H9 (cell line): Measurements from ENCODE around the gene ZMAT3. TPM values are rescaled to one million over a fixed set of nuclear protein-coding genes. Genes with fewer than 3 reads are reported as not detected.

Experiments used
- DNase-seq: peaks from one replicate; pipeline ENCODE4 v3.0.0-alpha.2; 2017
- H2AFZ ChIP-seq: one replicate; pipeline ENCODE4 v1.6.1; 2013; ENCODE audit warnings: mild to moderate bottlenecking, low read length, control low read depth, moderate library complexity
- H2AK5ac ChIP-seq: 2 replicates; pipeline ENCODE4 v1.6.1; 2013; ENCODE audit warnings: low read length, control low read depth, mixed read lengths; ENCODE audit not compliant: insufficient read length
- H2BK120ac ChIP-seq: one replicate; pipeline ENCODE4 v1.6.1; 2013; ENCODE audit warnings: low read depth, mild to moderate bottlenecking, low read length, control low read depth, inconsistent platforms; ENCODE audit not compliant: poor library complexity, severe bottlenecking
- H2BK12ac ChIP-seq: 2 replicates; pipeline ENCODE4 v1.6.1; 2013; ENCODE audit warnings: low read length, control low read depth, mixed read lengths, low read depth; ENCODE audit not compliant: insufficient read length
- H2BK15ac ChIP-seq: 2 replicates; pipeline ENCODE4 v1.6.1; 2013; ENCODE audit warnings: low read depth, low read length, control low read depth
- H2BK20ac ChIP-seq: one replicate; pipeline ENCODE4 v1.6.1; 2013; ENCODE audit warnings: low read depth, mild to moderate bottlenecking, low read length, control low read depth, inconsistent platforms; ENCODE audit not compliant: poor library complexity, severe bottlenecking
- H2BK5ac ChIP-seq: 2 replicates; pipeline ENCODE4 v1.6.1; 2013; ENCODE audit warnings: low read length, control low read depth, mixed read lengths; ENCODE audit not compliant: insufficient read length
- H3K14ac ChIP-seq: 2 replicates; pipeline ENCODE4 v1.6.1; 2013; ENCODE audit warnings: low read length, control low read depth; ENCODE audit not compliant: insufficient read depth
- H3K18ac ChIP-seq: 2 replicates; pipeline ENCODE4 v1.6.1; 2013; ENCODE audit warnings: low read depth, mild to moderate bottlenecking, mixed read lengths, low read length, control low read depth; ENCODE audit not compliant: insufficient read length
- H3K23ac ChIP-seq: 2 replicates; pipeline ENCODE4 v1.6.1; 2013; ENCODE audit warnings: low read length, control low read depth, mixed read lengths, low read depth; ENCODE audit not compliant: insufficient read length
- H3K23me2 ChIP-seq: 2 replicates; pipeline ENCODE4 v1.6.1; 2013; ENCODE audit warnings: low read depth, mild to moderate bottlenecking, mixed read lengths, low read length, control low read depth; ENCODE audit not compliant: insufficient read length, poor library complexity, severe bottlenecking
- H3K27ac ChIP-seq: 2 replicates; pipeline ENCODE4 v1.5.1; 2013; ENCODE audit warnings: low read length, control low read depth, mixed read lengths, low read depth; ENCODE audit not compliant: insufficient read length
- H3K27me3 ChIP-seq: 2 replicates; pipeline ENCODE4 v1.6.1; 2013; ENCODE audit warnings: low read length, control low read depth, inconsistent platforms; ENCODE audit not compliant: insufficient read depth
- H3K4ac ChIP-seq: 2 replicates; pipeline ENCODE4 v1.6.1; 2013; ENCODE audit warnings: low read depth, mild to moderate bottlenecking, control low read depth, inconsistent platforms, low read length, moderate library complexity
- H3K4me1 ChIP-seq: 2 replicates; pipeline ENCODE4 v1.6.1; 2013; ENCODE audit warnings: low read length, control low read depth, inconsistent platforms; ENCODE audit not compliant: insufficient read depth
- H3K4me2 ChIP-seq: 2 replicates; pipeline ENCODE4 v1.6.1; 2013; ENCODE audit warnings: low read length, control low read depth, mixed read lengths; ENCODE audit not compliant: insufficient read length, insufficient read depth
- H3K56ac ChIP-seq: 2 replicates; pipeline ENCODE4 v1.6.1; 2013; ENCODE audit warnings: low read depth, mild to moderate bottlenecking, mixed read lengths, low read length, control low read depth; ENCODE audit not compliant: insufficient read length
- H3K79me1 ChIP-seq: 2 replicates; pipeline ENCODE4 v1.6.1; 2013; ENCODE audit warnings: low read depth, mild to moderate bottlenecking, moderate library complexity, low read length, control low read depth, inconsistent platforms; ENCODE audit not compliant: insufficient read depth, poor library complexity, severe bottlenecking
- H3K79me2 ChIP-seq: 2 replicates; pipeline ENCODE4 v1.6.1; 2013; ENCODE audit warnings: low read length, control low read depth, inconsistent platforms; ENCODE audit not compliant: insufficient read depth
- H3K9ac ChIP-seq: 2 replicates; pipeline ENCODE4 v1.6.1; 2013; ENCODE audit warnings: low read length, control low read depth, mixed read lengths; ENCODE audit not compliant: insufficient read length; ENCODE audit errors: extremely low read depth
- H3K9me3 ChIP-seq: one replicate; pipeline ENCODE4 v1.6.1; 2013; ENCODE audit warnings: low read depth, low read length, inconsistent platforms; ENCODE audit not compliant: control insufficient read depth
- H3T11ph ChIP-seq: one replicate; pipeline ENCODE4 v1.6.1; 2013; ENCODE audit warnings: mild to moderate bottlenecking, low read length, control low read depth, inconsistent platforms
- H4K20me1 ChIP-seq: one replicate; pipeline ENCODE4 v1.6.1; 2013; ENCODE audit not compliant: control insufficient read depth, insufficient read length, insufficient read depth
- H4K5ac ChIP-seq: 2 replicates; pipeline ENCODE4 v1.6.1; 2013; ENCODE audit warnings: low read depth, mild to moderate bottlenecking, mixed read lengths, low read length, control low read depth; ENCODE audit not compliant: insufficient read length
- H4K8ac ChIP-seq: replicated peaks from 2 replicates; pipeline ENCODE4 v1.6.1; 2013; ENCODE audit warnings: low read length, control low read depth, mixed read lengths, low read depth; ENCODE audit not compliant: insufficient read length
- H4K91ac ChIP-seq: 2 replicates; pipeline ENCODE4 v1.6.1; 2013; ENCODE audit warnings: low read depth, mild to moderate bottlenecking, moderate library complexity, mixed read lengths, low read length, control low read depth; ENCODE audit not compliant: insufficient read length
- H3K27ac Mint-ChIP-seq, 3 experiments: 2 replicates in 2 of 3; 3 replicates in 1 of 3; pipeline ENCODE4 v1.8.0; 2020 to 2021; ENCODE audit warnings: mixed read lengths in 3 of 3, mild to moderate bottlenecking in 1 of 3, moderate library complexity in 1 of 3
- H3K27me3 Mint-ChIP-seq: 2 replicates; pipeline ENCODE4 v1.8.0; 2021; ENCODE audit warnings: low read depth, mild to moderate bottlenecking, moderate library complexity, mixed read lengths
- H3K36me3 Mint-ChIP-seq, 3 experiments: 2 replicates in 2 of 3; 3 replicates in 1 of 3; pipeline ENCODE4 v1.8.0; 2020 to 2021; ENCODE audit warnings: low read depth in 3 of 3, mixed read lengths in 3 of 3; ENCODE audit not compliant: insufficient read depth in 1 of 3
- H3K4me1 Mint-ChIP-seq, 2 experiments: 2 replicates each; pipeline ENCODE4 v1.8.0; 2020; ENCODE audit warnings: mixed read lengths in 2 of 2
- H3K4me3 Mint-ChIP-seq, 2 experiments: 2 replicates in 1 of 2; 3 replicates in 1 of 2; pipeline ENCODE4 v1.8.0; 2020 to 2021; ENCODE audit warnings: mild to moderate bottlenecking in 2 of 2, mixed read lengths in 2 of 2, moderate library complexity in 1 of 2
- H3K9me3 Mint-ChIP-seq, 2 experiments: 2 replicates in 1 of 2; 3 replicates in 1 of 2; pipeline ENCODE4 v1.8.0; 2020; ENCODE audit warnings: mild to moderate bottlenecking in 2 of 2, mixed read lengths in 2 of 2, moderate library complexity in 1 of 2
- CTCF ChIP-seq: fragments of 200-600 bp; sonication (generic); conservative IDR thresholded peaks from 3 replicates; pipeline ENCODE4 v1.8.0; 2021; ENCODE audit warnings: antibody characterized with exemption, mild to moderate bottlenecking
- WGBS: extraction: QIAGEN DNeasy Blood & Tissue Kit; methylation state at CpG from one replicate; pipeline ENCODE4 v1.1.7; 2013; ENCODE audit warnings: missing lambda C conversion rate, low lambda C conversion rate, mixed read lengths; ENCODE audit not compliant: insufficient read length; ENCODE audit errors: extremely low coverage; 5-methylcytosine and 5-hydroxymethylcytosine counted together
- total RNA-seq: library from RNA; stranded (reverse); gene quantifications from 2 replicates; pipeline ENCODE4 v1.2.1, GENCODE V29; 2021

Gene ZMAT3
- total RNA-seq, 1 experiment from 2014 or later = 9.4 TPM

GRCh38 chr3:179108086-179108485 is 36.5 kb upstream of the ZMAT3 start:
- H2BK120ac ChIP-seq = no peak overlapping the region
- H3K27me3 ChIP-seq = no peaks in the 10 kb centered on the region
- no peak overlapping the region for H3K4ac ChIP-seq
- H4K5ac ChIP-seq = no peak overlapping the region
- H4K8ac ChIP-seq = no peak overlapping the region
- Mint-ChIP-seq H3K27ac (no peak overlapping the region), H3K27me3 (no peaks in the 10 kb centered on the region; the same call in 1 of the 2 replicates), H3K4me3 (no peak overlapping the region), H3K4me1 (no peaks in the 10 kb centered on the region), H3K9me3 (peaks cover 6 to 7% of the 10 kb centered on the region in 2 experiments; a peak in 4 of 5 replicates), H3K36me3 (peaks cover 0 to 6% (median 5%) of the 10 kb centered on the region in 3 experiments; a peak in 2 of 7 replicates)
- no peak overlapping the region for H4K91ac ChIP-seq
- H2BK5ac ChIP-seq = no peak overlapping the region
- H3K9me3 ChIP-seq = no peaks in the 10 kb centered on the region
- no peaks in the 10 kb centered on the region for H3K23me2 ChIP-seq
- no peak overlapping the region for H2AK5ac ChIP-seq
- no peak overlapping the region for H3K23ac ChIP-seq
- no peak overlapping the region for H2BK12ac ChIP-seq
- DNase-seq = no peak
- no peak overlapping the region for H3T11ph ChIP-seq
- H3K4me1 ChIP-seq = no peaks in the 10 kb centered on the region
- no peak overlapping the region for H2BK15ac ChIP-seq
- WGBS = no CpG with 5 or more reads among the region's 1 CpG
- no peaks in the 10 kb centered on the region for H3K79me2 ChIP-seq
- no peak overlapping the region for H2BK20ac ChIP-seq
- no peak overlapping the region for H3K4me2 ChIP-seq
- no peak overlapping the region for H3K56ac ChIP-seq
- no peak overlapping the region for H3K18ac ChIP-seq
- no peak for TF ChIP-seq CTCF
- H3K14ac ChIP-seq = no peak overlapping the region
- no peak overlapping the region for H3K9ac ChIP-seq
- H3K79me1 ChIP-seq = no peaks in the 10 kb centered on the region
- no peak overlapping the region for H2AFZ ChIP-seq
- H3K27ac ChIP-seq = no peak overlapping the region
- no peaks in the 10 kb centered on the region for H4K20me1 ChIP-seq
